ENCODE data around the gene FUT2.

DNA sequence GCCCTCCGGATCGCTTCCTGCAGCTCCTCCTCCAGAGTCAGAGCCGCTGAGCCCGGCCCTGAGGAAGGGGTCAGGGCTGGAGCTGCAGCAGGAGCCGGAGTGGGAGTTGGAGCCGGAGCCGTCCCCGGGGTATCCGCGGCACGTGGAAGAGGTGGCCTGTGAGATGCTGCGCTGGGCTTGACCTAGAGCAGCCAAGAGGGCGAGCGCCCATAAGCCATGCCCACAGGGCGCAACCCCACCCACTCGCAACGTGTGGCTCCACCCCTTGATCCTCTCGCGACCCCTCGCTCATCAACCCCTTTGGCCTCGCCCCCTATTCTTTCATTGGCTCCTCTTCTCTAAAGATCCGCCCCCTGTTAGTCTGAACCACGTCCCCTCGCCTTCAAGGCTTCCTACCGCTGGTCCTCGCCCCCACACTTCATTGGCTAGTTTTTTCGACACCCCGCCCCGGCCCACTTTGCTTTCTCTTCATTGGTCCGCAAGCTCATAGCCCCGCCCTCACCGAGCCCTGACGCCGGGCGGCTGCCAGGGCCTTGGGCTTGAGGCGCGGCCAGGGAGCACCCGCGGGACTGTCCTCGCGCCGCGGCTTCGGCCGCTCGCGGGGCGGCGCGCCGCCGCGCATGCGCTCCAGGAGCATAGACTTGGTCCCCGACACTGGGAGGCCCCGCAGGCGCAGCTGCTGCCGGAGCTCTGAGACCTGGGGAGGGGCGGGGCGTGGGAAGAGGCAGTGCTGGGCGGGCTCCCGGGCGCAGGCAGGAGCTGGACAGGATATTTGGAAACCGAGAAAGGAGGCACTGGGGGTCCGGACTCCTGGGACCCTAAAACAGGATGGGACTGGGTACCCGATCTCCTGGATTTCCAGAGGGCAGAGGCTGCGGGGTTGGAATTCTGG, 18.3 kb downstream of the FUT2 start:
- TF ChIP-seq, protein P1, sequence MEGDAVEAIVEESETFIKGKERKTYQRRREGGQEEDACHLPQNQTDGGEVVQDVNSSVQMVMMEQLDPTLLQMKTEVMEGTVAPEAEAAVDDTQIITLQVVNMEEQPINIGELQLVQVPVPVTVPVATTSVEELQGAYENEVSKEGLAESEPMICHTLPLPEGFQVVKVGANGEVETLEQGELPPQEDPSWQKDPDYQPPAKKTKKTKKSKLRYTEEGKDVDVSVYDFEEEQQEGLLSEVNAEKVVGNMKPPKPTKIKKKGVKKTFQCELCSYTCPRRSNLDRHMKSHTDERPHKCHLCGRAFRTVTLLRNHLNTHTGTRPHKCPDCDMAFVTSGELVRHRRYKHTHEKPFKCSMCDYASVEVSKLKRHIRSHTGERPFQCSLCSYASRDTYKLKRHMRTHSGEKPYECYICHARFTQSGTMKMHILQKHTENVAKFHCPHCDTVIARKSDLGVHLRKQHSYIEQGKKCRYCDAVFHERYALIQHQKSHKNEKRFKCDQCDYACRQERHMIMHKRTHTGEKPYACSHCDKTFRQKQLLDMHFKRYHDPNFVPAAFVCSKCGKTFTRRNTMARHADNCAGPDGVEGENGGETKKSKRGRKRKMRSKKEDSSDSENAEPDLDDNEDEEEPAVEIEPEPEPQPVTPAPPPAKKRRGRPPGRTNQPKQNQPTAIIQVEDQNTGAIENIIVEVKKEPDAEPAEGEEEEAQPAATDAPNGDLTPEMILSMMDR (IDR thresholded peaks at IDR 0.05), result no peak
- TF ChIP-seq, protein P2, sequence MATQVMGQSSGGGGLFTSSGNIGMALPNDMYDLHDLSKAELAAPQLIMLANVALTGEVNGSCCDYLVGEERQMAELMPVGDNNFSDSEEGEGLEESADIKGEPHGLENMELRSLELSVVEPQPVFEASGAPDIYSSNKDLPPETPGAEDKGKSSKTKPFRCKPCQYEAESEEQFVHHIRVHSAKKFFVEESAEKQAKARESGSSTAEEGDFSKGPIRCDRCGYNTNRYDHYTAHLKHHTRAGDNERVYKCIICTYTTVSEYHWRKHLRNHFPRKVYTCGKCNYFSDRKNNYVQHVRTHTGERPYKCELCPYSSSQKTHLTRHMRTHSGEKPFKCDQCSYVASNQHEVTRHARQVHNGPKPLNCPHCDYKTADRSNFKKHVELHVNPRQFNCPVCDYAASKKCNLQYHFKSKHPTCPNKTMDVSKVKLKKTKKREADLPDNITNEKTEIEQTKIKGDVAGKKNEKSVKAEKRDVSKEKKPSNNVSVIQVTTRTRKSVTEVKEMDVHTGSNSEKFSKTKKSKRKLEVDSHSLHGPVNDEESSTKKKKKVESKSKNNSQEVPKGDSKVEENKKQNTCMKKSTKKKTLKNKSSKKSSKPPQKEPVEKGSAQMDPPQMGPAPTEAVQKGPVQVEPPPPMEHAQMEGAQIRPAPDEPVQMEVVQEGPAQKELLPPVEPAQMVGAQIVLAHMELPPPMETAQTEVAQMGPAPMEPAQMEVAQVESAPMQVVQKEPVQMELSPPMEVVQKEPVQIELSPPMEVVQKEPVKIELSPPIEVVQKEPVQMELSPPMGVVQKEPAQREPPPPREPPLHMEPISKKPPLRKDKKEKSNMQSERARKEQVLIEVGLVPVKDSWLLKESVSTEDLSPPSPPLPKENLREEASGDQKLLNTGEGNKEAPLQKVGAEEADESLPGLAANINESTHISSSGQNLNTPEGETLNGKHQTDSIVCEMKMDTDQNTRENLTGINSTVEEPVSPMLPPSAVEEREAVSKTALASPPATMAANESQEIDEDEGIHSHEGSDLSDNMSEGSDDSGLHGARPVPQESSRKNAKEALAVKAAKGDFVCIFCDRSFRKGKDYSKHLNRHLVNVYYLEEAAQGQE (IDR thresholded peaks at IDR 0.05), result no peak
- TF ChIP-seq KDM1A (IDR thresholded peaks at IDR 0.05; ENCODE audit: low read depth) (no peak), RCOR1 (IDR thresholded peaks at IDR 0.05; ENCODE audit: low read depth, low read length) (no peak), HOXA7 (CRISPR knock-in tag; IDR thresholded peaks at IDR 0.05) (no peak), JUNB (IDR thresholded peaks at IDR 0.05) (no peak), CEBPB (IDR thresholded peaks at IDR 0.05) (no peak), POLR2A (IDR thresholded peaks at IDR 0.05; ENCODE audit: low read length) (peak; percentile 83), MAZ (IDR thresholded peaks at IDR 0.05; ENCODE audit: borderline replicate concordance, low read depth, low read length) (no peak; the same call in 1 of the 2 replicates)
- TF ChIP-seq, protein P3, sequence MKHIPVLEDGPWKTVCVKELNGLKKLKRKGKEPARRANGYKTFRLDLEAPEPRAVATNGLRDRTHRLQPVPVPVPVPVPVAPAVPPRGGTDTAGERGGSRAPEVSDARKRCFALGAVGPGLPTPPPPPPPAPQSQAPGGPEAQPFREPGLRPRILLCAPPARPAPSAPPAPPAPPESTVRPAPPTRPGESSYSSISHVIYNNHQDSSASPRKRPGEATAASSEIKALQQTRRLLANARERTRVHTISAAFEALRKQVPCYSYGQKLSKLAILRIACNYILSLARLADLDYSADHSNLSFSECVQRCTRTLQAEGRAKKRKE (CRISPR knock-in tag; IDR thresholded peaks at IDR 0.05; ENCODE audit: low read depth), result no peak

Measured in A549 (cell line).